WTC11 (cell line): ENCODE results near the gene PDE8B. TPM values are rescaled to one million over a fixed set of nuclear protein-coding genes. Genes with fewer than 3 reads are reported as not detected.

Experiments
- ATAC-seq: fragments of 200-7000 bp; cut with Tn5 transposase; 2 replicates; pipeline ENCODE4 v1.10.0; 2021; ENCODE audit warnings: mild to moderate bottlenecking, moderate library complexity
- CTCF ChIA-PET: fragments of 300-600 bp; sonication (Branson Sonifier 250); formaldehyde crosslinking; loops from one replicate; lab custom pipeline; 2021; ENCODE audit warnings: antibody characterized with exemption; lab: Charles Lee
- POLR2A ChIA-PET: fragments of 350-600 bp; sonication (Branson Sonifier 250); formaldehyde crosslinking; loops from one replicate; lab custom pipeline; 2021; ENCODE audit warnings: antibody characterized with exemption; lab: Charles Lee
- DNase-seq: peaks from one replicate; pipeline ENCODE4 v3.0.0; 2021; ENCODE audit warnings: low spot score
- H3K27ac Mint-ChIP-seq: 2 replicates; pipeline ENCODE4 v1.8.0; 2021; ENCODE audit warnings: mixed read lengths
- H3K27me3 Mint-ChIP-seq: 2 replicates; pipeline ENCODE4 v1.8.0; 2021; ENCODE audit warnings: low read depth, mild to moderate bottlenecking, moderate library complexity, mixed read lengths
- H3K36me3 Mint-ChIP-seq: 2 replicates; pipeline ENCODE4 v1.8.0; 2021; ENCODE audit warnings: mixed read lengths
- H3K4me1 Mint-ChIP-seq: 2 replicates; pipeline ENCODE4 v1.8.0; 2022; ENCODE audit warnings: mixed read lengths
- H3K4me3 Mint-ChIP-seq: 2 replicates; pipeline ENCODE4 v1.8.0; 2021; ENCODE audit warnings: mild to moderate bottlenecking, moderate library complexity, mixed read lengths
- H3K9me3 Mint-ChIP-seq: 2 replicates; pipeline ENCODE4 v1.8.0; 2021; ENCODE audit warnings: mixed read lengths
- ATF3 ChIP-seq: sonication (generic); formaldehyde crosslinking; conservative IDR thresholded peaks from 2 replicates; pipeline ENCODE4 v1.8.1; 2022; ENCODE audit warnings: mild to moderate bottlenecking, missing genetic modification reagents
- HMGXB4 ChIP-seq: sonication (generic); formaldehyde crosslinking; IDR thresholded peaks from 2 replicates; pipeline ENCODE4 v1.8.1; 2023; ENCODE audit warnings: mild to moderate bottlenecking, moderate library complexity, missing genetic modification reagents
- KAT7 ChIP-seq: sonication (generic); formaldehyde crosslinking; IDR thresholded peaks from 2 replicates; pipeline ENCODE4 v1.8.1; 2023; ENCODE audit warnings: missing genetic modification reagents, mild to moderate bottlenecking, borderline replicate concordance
- MXD4 ChIP-seq: fragments of 250-450 bp; sonication (Bioruptor Pico); IDR thresholded peaks from 2 replicates; pipeline ENCODE4 v1.8.0; 2021; ENCODE audit warnings: mild to moderate bottlenecking, moderate library complexity, borderline replicate concordance
- NFE2L1 ChIP-seq: sonication (generic); formaldehyde crosslinking; IDR thresholded peaks from 2 replicates; pipeline ENCODE4 v1.8.1; 2023; ENCODE audit warnings: missing genetic modification reagents
- NR1H2 ChIP-seq: sonication (generic); formaldehyde crosslinking; IDR thresholded peaks from 2 replicates; pipeline ENCODE4 v1.9.0; 2021; ENCODE audit warnings: mild to moderate bottlenecking, moderate library complexity, missing genetic modification reagents
- NR3C1 ChIP-seq: sonication (generic); formaldehyde crosslinking; conservative IDR thresholded peaks from 2 replicates; pipeline ENCODE4 v1.8.1; 2023; ENCODE audit warnings: low read depth, mild to moderate bottlenecking, missing genetic modification reagents
- TP53 ChIP-seq: sonication (generic); formaldehyde crosslinking; IDR thresholded peaks from 2 replicates; pipeline ENCODE4 v1.8.1; 2023; ENCODE audit warnings: mild to moderate bottlenecking, missing genetic modification reagents
- ZNF423 ChIP-seq: fragments of 250-450 bp; sonication (Bioruptor Pico); IDR thresholded peaks from 2 replicates; pipeline ENCODE4 v2.1.2; 2022; ENCODE audit warnings: mild to moderate bottlenecking, moderate library complexity
- ZNF425 ChIP-seq: fragments of 250-450 bp; sonication (Bioruptor Pico); conservative IDR thresholded peaks from 2 replicates; pipeline ENCODE4 v1.9.0; 2021; ENCODE audit warnings: mild to moderate bottlenecking
- total RNA-seq: library from RNA; stranded (reverse); gene quantifications from 3 replicates; pipeline ENCODE4 v1.2.3, GENCODE V29; 2021
- TF ChIP-seq, protein P1 (sequence below): sonication (generic); formaldehyde crosslinking; conservative IDR thresholded peaks from 2 replicates; pipeline ENCODE4 v1.8.1; 2023; ENCODE audit warnings: mild to moderate bottlenecking, low read depth, missing genetic modification reagents, moderate library complexity
- TF ChIP-seq, protein P2 (sequence below): sonication (generic); formaldehyde crosslinking; IDR thresholded peaks from 2 replicates; pipeline ENCODE4 v1.8.1; 2023; ENCODE audit warnings: mild to moderate bottlenecking, missing genetic modification reagents, moderate library complexity
- TF ChIP-seq, protein P3 (sequence below): sonication (generic); formaldehyde crosslinking; IDR thresholded peaks from 2 replicates; pipeline ENCODE4 v1.8.1; 2023; ENCODE audit warnings: mild to moderate bottlenecking, missing genetic modification reagents
- TF ChIP-seq, protein P4 (sequence below): fragments of 250-450 bp; sonication (Bioruptor Pico); IDR thresholded peaks from 2 replicates; pipeline ENCODE4 v1.9.0; 2021; ENCODE audit warnings: mild to moderate bottlenecking, borderline replicate concordance
- TF ChIP-seq, protein P5 (sequence below): sonication (generic); formaldehyde crosslinking; IDR thresholded peaks from 2 replicates; pipeline ENCODE4 v1.8.0; 2022; ENCODE audit warnings: mild to moderate bottlenecking, missing genetic modification reagents

The PDE8B gene
- total RNA-seq, 1 experiment from 2014 or later, result 0.31 TPM

- ATAC-seq, result no peak
- ChIA-PET POLR2A (no interaction called here), CTCF (no interaction called here)
- no peaks in the 10 kb centered on the region for H3K27me3 Mint-ChIP-seq
- H3K36me3 Mint-ChIP-seq, result no peaks in the 10 kb centered on the region
- H3K27ac Mint-ChIP-seq, result no peak overlapping the region
- H3K9me3 Mint-ChIP-seq, result no peaks in the 10 kb centered on the region
- no peak for DNase-seq
- peaks cover 6% of the 10 kb centered on the region for H3K4me1 Mint-ChIP-seq
- TF ChIP-seq, protein P1, sequence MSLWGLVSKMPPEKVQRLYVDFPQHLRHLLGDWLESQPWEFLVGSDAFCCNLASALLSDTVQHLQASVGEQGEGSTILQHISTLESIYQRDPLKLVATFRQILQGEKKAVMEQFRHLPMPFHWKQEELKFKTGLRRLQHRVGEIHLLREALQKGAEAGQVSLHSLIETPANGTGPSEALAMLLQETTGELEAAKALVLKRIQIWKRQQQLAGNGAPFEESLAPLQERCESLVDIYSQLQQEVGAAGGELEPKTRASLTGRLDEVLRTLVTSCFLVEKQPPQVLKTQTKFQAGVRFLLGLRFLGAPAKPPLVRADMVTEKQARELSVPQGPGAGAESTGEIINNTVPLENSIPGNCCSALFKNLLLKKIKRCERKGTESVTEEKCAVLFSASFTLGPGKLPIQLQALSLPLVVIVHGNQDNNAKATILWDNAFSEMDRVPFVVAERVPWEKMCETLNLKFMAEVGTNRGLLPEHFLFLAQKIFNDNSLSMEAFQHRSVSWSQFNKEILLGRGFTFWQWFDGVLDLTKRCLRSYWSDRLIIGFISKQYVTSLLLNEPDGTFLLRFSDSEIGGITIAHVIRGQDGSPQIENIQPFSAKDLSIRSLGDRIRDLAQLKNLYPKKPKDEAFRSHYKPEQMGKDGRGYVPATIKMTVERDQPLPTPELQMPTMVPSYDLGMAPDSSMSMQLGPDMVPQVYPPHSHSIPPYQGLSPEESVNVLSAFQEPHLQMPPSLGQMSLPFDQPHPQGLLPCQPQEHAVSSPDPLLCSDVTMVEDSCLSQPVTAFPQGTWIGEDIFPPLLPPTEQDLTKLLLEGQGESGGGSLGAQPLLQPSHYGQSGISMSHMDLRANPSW (CRISPR knock-in tag), result no peak
- TF ChIP-seq, protein P2, sequence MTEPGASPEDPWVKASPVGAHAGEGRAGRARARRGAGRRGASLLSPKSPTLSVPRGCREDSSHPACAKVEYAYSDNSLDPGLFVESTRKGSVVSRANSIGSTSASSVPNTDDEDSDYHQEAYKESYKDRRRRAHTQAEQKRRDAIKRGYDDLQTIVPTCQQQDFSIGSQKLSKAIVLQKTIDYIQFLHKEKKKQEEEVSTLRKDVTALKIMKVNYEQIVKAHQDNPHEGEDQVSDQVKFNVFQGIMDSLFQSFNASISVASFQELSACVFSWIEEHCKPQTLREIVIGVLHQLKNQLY, result no peak
- TF ChIP-seq TP53 (no peak), NR1H2 (CRISPR knock-in tag) (no peak), MXD4 (CRISPR knock-in tag) (no peak), KAT7 (CRISPR knock-in tag) (no peak), NFE2L1 (CRISPR knock-in tag) (no peak), ATF3 (CRISPR knock-in tag) (no peak), ZNF425 (CRISPR knock-in tag) (no peak), ZNF423 (CRISPR knock-in tag) (no peak), NR3C1 (CRISPR knock-in tag) (no peak), HMGXB4 (CRISPR knock-in tag) (no peak)
- TF ChIP-seq, protein P3, sequence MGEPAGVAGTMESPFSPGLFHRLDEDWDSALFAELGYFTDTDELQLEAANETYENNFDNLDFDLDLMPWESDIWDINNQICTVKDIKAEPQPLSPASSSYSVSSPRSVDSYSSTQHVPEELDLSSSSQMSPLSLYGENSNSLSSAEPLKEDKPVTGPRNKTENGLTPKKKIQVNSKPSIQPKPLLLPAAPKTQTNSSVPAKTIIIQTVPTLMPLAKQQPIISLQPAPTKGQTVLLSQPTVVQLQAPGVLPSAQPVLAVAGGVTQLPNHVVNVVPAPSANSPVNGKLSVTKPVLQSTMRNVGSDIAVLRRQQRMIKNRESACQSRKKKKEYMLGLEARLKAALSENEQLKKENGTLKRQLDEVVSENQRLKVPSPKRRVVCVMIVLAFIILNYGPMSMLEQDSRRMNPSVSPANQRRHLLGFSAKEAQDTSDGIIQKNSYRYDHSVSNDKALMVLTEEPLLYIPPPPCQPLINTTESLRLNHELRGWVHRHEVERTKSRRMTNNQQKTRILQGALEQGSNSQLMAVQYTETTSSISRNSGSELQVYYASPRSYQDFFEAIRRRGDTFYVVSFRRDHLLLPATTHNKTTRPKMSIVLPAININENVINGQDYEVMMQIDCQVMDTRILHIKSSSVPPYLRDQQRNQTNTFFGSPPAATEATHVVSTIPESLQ, result no peak
- TF ChIP-seq, protein P4, sequence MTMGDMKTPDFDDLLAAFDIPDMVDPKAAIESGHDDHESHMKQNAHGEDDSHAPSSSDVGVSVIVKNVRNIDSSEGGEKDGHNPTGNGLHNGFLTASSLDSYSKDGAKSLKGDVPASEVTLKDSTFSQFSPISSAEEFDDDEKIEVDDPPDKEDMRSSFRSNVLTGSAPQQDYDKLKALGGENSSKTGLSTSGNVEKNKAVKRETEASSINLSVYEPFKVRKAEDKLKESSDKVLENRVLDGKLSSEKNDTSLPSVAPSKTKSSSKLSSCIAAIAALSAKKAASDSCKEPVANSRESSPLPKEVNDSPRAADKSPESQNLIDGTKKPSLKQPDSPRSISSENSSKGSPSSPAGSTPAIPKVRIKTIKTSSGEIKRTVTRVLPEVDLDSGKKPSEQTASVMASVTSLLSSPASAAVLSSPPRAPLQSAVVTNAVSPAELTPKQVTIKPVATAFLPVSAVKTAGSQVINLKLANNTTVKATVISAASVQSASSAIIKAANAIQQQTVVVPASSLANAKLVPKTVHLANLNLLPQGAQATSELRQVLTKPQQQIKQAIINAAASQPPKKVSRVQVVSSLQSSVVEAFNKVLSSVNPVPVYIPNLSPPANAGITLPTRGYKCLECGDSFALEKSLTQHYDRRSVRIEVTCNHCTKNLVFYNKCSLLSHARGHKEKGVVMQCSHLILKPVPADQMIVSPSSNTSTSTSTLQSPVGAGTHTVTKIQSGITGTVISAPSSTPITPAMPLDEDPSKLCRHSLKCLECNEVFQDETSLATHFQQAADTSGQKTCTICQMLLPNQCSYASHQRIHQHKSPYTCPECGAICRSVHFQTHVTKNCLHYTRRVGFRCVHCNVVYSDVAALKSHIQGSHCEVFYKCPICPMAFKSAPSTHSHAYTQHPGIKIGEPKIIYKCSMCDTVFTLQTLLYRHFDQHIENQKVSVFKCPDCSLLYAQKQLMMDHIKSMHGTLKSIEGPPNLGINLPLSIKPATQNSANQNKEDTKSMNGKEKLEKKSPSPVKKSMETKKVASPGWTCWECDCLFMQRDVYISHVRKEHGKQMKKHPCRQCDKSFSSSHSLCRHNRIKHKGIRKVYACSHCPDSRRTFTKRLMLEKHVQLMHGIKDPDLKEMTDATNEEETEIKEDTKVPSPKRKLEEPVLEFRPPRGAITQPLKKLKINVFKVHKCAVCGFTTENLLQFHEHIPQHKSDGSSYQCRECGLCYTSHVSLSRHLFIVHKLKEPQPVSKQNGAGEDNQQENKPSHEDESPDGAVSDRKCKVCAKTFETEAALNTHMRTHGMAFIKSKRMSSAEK, result no peak
- TF ChIP-seq, protein P5, sequence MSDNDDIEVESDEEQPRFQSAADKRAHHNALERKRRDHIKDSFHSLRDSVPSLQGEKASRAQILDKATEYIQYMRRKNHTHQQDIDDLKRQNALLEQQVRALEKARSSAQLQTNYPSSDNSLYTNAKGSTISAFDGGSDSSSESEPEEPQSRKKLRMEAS (CRISPR knock-in tag), result no peak
- H3K4me3 Mint-ChIP-seq, result no peak overlapping the region
These were observed 31.0 kb downstream of the PDE8B start for GRCh38 chr5:77241444-77241843.
